Gastrocnemius medialis (tissue), 4 donors: Measurements from ENCODE around the gene GAGE1.

Source experiments
- POLR2A ChIP-seq, 2 donors: fragments of 450-650 bp; IDR thresholded peaks; one replicate each; pipeline ENCODE4 v1.6.1; 2017; ENCODE audit warnings: antibody characterized with exemption in 2 of 2, mild to moderate bottlenecking in 2 of 2, moderate library complexity in 2 of 2
- TF ChIP-seq, protein P1 (sequence below), 5 experiments: fragments of 450-650 bp in 3 of 5; fragments of 200-600 bp in 2 of 5; sonication (generic) in 2 of 5; IDR thresholded peaks in 4 of 5; conservative IDR thresholded peaks in 1 of 5; 1 replicate in 4 of 5; 2 replicates in 1 of 5; pipeline ENCODE4 v1.5.1; 2016 to 2019; ENCODE audit warnings: antibody characterized with exemption in 5 of 5, mild to moderate bottlenecking in 3 of 5, moderate library complexity in 3 of 5

DNA sequence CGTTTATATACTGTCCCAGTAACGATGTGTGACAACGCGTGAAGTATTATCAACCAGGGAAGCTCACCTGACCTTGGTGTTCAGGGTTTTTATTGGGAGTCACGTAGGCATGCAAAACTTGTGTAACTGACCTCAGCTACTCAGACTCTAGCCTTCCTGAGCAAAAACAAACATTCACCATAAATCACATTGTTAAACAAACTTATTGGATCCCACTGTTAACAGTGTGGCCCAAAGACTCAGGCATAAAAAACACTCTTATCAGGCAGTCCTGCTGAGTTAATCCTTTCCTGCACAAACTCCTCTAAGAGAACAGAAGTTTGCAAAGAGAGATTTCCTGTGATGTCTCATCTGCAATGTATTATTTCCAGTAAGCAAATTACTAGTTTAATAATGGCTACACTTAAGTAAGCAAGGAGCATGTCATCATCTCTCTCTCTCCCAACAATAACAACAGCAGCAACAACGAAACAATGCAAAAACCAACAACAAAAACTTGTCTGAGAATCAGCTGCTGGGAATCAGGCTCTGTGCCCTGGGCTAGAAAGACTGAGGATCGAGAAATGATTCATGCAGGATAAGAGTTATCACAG lies 12.0 kb downstream of the GAGE1 start:
- no peak for TF ChIP-seq POLR2A (IDR thresholded peaks at IDR 0.05)
- TF ChIP-seq, protein P1, sequence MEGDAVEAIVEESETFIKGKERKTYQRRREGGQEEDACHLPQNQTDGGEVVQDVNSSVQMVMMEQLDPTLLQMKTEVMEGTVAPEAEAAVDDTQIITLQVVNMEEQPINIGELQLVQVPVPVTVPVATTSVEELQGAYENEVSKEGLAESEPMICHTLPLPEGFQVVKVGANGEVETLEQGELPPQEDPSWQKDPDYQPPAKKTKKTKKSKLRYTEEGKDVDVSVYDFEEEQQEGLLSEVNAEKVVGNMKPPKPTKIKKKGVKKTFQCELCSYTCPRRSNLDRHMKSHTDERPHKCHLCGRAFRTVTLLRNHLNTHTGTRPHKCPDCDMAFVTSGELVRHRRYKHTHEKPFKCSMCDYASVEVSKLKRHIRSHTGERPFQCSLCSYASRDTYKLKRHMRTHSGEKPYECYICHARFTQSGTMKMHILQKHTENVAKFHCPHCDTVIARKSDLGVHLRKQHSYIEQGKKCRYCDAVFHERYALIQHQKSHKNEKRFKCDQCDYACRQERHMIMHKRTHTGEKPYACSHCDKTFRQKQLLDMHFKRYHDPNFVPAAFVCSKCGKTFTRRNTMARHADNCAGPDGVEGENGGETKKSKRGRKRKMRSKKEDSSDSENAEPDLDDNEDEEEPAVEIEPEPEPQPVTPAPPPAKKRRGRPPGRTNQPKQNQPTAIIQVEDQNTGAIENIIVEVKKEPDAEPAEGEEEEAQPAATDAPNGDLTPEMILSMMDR (IDR thresholded peaks at IDR 0.05 in 4 of 5, conservative IDR thresholded peaks at IDR 0.05 in 1 of 5) = no peak
